ENCODE measurements around the gene URI1. TPM values are rescaled to one million over a fixed set of nuclear protein-coding genes. Genes with fewer than 3 reads are reported as not detected.

URI1 gene
- total and polyA plus RNA-seq, 2 experiments from 2014 or later = 16.2 to 58.1 TPM

DNA sequence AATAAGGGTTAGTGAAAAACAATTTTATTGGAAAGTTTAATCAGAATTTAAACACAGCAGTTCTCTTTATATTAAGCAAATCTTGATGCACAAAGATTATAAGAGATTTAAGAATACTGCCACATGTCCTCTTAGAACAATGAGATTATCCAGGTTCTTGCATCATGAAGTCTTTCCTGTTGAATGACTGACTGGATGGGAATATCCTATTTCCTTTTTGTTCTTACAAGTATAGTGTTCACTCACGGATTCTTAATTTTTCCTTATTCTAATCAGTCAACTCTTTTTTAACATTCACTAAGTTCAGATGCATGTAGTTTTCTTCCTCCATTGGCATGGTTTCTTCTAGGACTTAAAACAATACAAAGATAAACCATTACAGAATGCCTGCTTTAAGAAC is 10.1 kb downstream of the URI1 start:
- TF ChIP-seq EZH2phosphoT487 (IDR thresholded peaks at IDR 0.05; ENCODE audit: insufficient read depth, low read depth) = no peak
- TF ChIP-seq EZH2 (IDR thresholded peaks at IDR 0.05; ENCODE audit: insufficient read depth, poor library complexity, severe bottlenecking) = no peak
- in situ Hi-C loops (cut with MboI) = no loop called here
- 94 to 98% methylated on average over 1 of the region's 1 CpG for WGBS, 2 experiments (ENCODE audit: low coverage in 1 of 2, low lambda C conversion rate in 2 of 2, missing lambda C conversion rate in 2 of 2)
- Histone ChIP-seq H3K4me3 (no peak overlapping the region), H4K20me1 (ENCODE audit: insufficient read depth) (no peaks in the 10 kb centered on the region; the same call in 1 of the 2 replicates), H3K9ac (no peak overlapping the region), H3K36me3 (ENCODE audit: low read depth) (no peaks in the 10 kb centered on the region), H3K79me2 (ENCODE audit: insufficient read depth) (peaks cover 97% of the 10 kb centered on the region), H3K4me2 (ENCODE audit: unreplicated experiment) (no peak overlapping the region), H3K27ac (no peak overlapping the region), H3K9me2 (ENCODE audit: insufficient read depth) (no peaks in the 10 kb centered on the region), H3K27me3 (replicated peaks; ENCODE audit: insufficient read depth) (no peaks in the 10 kb centered on the region), H3K4me1 (ENCODE audit: insufficient read depth) (peaks cover 6% of the 10 kb centered on the region; the same call in 1 of the 2 replicates), H2AFZ (no peak overlapping the region), H3F3A (ENCODE audit: insufficient read depth) (no peaks in the 10 kb centered on the region), H3K9me3 (ENCODE audit: low read depth) (no peaks in the 10 kb centered on the region)
- no peak for DNase-seq

DNA sequence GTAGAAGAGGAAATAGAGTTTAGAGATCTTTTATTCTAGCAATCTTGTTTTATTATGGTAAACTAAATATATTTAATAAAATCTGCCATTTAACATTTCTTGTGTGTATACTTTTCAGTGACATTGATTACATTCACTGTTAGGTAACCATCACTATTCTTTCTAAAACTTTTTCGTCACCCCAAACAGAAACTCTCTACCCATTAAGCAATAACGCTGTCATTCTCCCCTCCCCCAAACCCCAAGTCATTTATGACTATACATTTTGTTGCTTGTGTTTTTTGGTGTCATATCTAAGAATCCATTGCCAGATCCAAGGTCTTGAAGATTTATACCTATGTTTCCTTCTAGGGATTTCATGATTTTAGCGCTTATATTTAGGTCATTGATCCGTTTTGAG is 10.6 kb downstream of the URI1 start:
- Histone ChIP-seq H3K9me2 (ENCODE audit: insufficient read depth) (no peaks in the 10 kb centered on the region), H2AFZ (no peak overlapping the region), H3K27ac (no peak overlapping the region), H3K27me3 (replicated peaks; ENCODE audit: insufficient read depth) (no peaks in the 10 kb centered on the region), H3K4me3 (no peak overlapping the region), H3K4me1 (ENCODE audit: insufficient read depth) (peaks cover 1% of the 10 kb centered on the region; the same call in 1 of the 2 replicates), H3K9ac (no peak overlapping the region), H3K36me3 (ENCODE audit: low read depth) (no peaks in the 10 kb centered on the region), H3K9me3 (ENCODE audit: low read depth) (no peaks in the 10 kb centered on the region), H4K20me1 (ENCODE audit: insufficient read depth) (no peaks in the 10 kb centered on the region; the same call in 1 of the 2 replicates), H3F3A (ENCODE audit: insufficient read depth) (no peaks in the 10 kb centered on the region), H3K4me2 (ENCODE audit: unreplicated experiment) (no peak overlapping the region), H3K79me2 (ENCODE audit: insufficient read depth) (peaks cover 97% of the 10 kb centered on the region)
- 71 to 75% methylated on average over 4 of the region's 4 CpGs for WGBS, 2 experiments (ENCODE audit: low coverage in 1 of 2, low lambda C conversion rate in 2 of 2, missing lambda C conversion rate in 2 of 2)
- in situ Hi-C loops (cut with MboI) = no loop called here
- DNase-seq = no peak
- TF ChIP-seq EZH2phosphoT487 (IDR thresholded peaks at IDR 0.05; ENCODE audit: insufficient read depth, low read depth) = no peak
- TF ChIP-seq EZH2 (IDR thresholded peaks at IDR 0.05; ENCODE audit: insufficient read depth, poor library complexity, severe bottlenecking) = no peak

DNA sequence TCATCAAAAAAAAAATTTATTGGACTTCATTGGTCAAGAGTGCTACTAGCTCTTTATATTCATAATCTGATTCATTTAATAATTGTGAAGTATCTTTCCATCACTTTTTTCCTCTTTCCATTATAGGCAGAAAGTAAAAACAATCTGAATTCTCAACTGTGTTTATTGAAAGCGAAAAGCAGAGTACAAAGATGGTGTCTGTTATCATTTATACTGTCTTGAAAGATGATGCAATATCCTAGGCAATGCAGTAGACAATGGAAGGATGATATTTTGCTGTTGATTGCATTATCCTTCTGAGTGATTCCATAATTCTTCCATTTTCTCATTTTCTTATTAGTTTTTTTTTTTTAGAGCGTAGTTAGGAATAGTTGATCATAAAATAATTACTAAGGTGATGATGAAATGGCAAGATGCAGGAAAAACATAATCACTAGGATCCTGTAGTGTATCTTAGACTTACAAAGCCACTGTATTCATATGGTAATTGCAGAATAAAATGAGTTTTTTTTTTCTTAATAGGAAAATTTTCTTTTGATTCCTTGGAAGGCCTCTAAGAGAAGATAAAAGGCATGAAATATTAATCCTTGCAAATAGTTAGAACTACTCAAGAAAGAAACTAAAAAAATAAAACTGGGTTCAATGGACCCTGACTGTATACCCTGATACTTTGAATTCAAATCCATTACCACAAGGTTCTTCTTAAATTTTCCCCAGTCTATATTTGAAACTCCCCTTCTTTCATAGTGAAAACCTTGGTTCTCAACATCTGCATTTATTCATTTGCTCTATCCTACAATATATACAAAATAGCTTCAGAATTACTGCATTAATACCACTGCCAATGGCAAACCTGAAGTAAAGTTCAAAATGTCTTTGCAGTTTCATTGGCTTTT is 11.6 kb downstream of the URI1 start:
- 98 to 100% methylated on average over 2 of the region's 2 CpGs for WGBS, 2 experiments (ENCODE audit: low coverage in 1 of 2, low lambda C conversion rate in 2 of 2, missing lambda C conversion rate in 2 of 2)
- TF ChIP-seq EZH2phosphoT487 (IDR thresholded peaks at IDR 0.05; ENCODE audit: insufficient read depth, low read depth) (no peak), EZH2 (IDR thresholded peaks at IDR 0.05; ENCODE audit: insufficient read depth, poor library complexity, severe bottlenecking) (no peak)

DNA sequence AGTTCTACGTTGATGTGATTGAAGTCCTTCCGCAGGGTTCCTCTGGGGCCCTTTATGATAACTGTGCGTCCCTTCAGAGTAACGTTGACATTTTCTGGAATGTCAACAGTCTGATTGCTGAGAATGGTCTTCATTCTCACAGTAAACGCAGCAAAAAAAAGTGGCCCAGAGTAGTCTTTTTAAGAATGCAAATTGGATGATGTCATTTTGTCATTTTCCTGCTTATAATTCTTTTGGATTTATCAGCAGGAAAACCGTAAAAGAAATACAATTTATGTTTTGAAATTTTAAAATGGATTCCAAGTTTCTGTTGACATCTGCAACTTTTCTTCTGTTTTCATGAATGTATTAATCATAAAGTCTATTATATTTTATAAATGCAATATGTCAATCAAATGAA is 14.8 kb downstream of the URI1 start:
- H3K9ac ChIP-seq = no peak overlapping the region
- H3K9me2 ChIP-seq (ENCODE audit: insufficient read depth) = no peaks in the 10 kb centered on the region
- H3K27ac ChIP-seq = no peak overlapping the region
- no peaks in the 10 kb centered on the region for H3F3A ChIP-seq (ENCODE audit: insufficient read depth)
- peaks cover 6% of the 10 kb centered on the region; the same call in 1 of the 2 replicates for H4K20me1 ChIP-seq (ENCODE audit: insufficient read depth)
- in situ Hi-C loops (cut with MboI) = no loop called here
- no peak for TF ChIP-seq EZH2phosphoT487 (IDR thresholded peaks at IDR 0.05; ENCODE audit: insufficient read depth, low read depth)
- no peak for TF ChIP-seq EZH2 (IDR thresholded peaks at IDR 0.05; ENCODE audit: insufficient read depth, poor library complexity, severe bottlenecking)
- no peak for DNase-seq
- H2AFZ ChIP-seq = no peak overlapping the region
- no peaks in the 10 kb centered on the region for H3K9me3 ChIP-seq (ENCODE audit: low read depth)
- peaks cover 100% of the 10 kb centered on the region for H3K79me2 ChIP-seq (ENCODE audit: insufficient read depth)
- H3K4me1 ChIP-seq (ENCODE audit: insufficient read depth) = no peaks in the 10 kb centered on the region
- no peak overlapping the region for H3K4me2 ChIP-seq (ENCODE audit: unreplicated experiment)
- 84 to 92% methylated on average over 6 of the region's 6 CpGs for WGBS, 2 experiments (ENCODE audit: low coverage in 1 of 2, low lambda C conversion rate in 2 of 2, missing lambda C conversion rate in 2 of 2)
- H3K27me3 ChIP-seq (replicated peaks; ENCODE audit: insufficient read depth) = no peaks in the 10 kb centered on the region
- H3K4me3 ChIP-seq = no peak overlapping the region
- no peaks in the 10 kb centered on the region for H3K36me3 ChIP-seq (ENCODE audit: low read depth)

More for the DNA sequence above, 11.6 kb downstream of the URI1 start:
- Histone ChIP-seq H3F3A (ENCODE audit: insufficient read depth) (no peaks in the 10 kb centered on the region), H3K27me3 (replicated peaks; ENCODE audit: insufficient read depth) (no peaks in the 10 kb centered on the region), H3K4me3 (no peak overlapping the region), H3K4me2 (ENCODE audit: unreplicated experiment) (peak overlapping the region; percentile 17), H3K9me2 (ENCODE audit: insufficient read depth) (no peaks in the 10 kb centered on the region), H3K9ac (no peak overlapping the region), H3K4me1 (ENCODE audit: insufficient read depth) (no peaks in the 10 kb centered on the region), H3K9me3 (ENCODE audit: low read depth) (no peaks in the 10 kb centered on the region), H3K27ac (no peak overlapping the region), H4K20me1 (ENCODE audit: insufficient read depth) (no peaks in the 10 kb centered on the region; the same call in 1 of the 2 replicates), H3K36me3 (ENCODE audit: low read depth) (no peaks in the 10 kb centered on the region), H3K79me2 (ENCODE audit: insufficient read depth) (peaks cover 97% of the 10 kb centered on the region), H2AFZ (no peak overlapping the region)
- in situ Hi-C loops (cut with MboI) = no loop called here
- no peak for DNase-seq

Measured in GM23248 (cell line).